Lower leg skin (tissue), 3 donors: ENCODE results near the gene PTHLH.

Experiments used
- CTCF ChIP-seq, 3 donors: fragments of 450-650 bp; IDR thresholded peaks; one replicate each; pipeline ENCODE4 v1.5.1; 2016; ENCODE audit warnings: antibody characterized with exemption in 3 of 3, mild to moderate bottlenecking in 3 of 3, moderate library complexity in 2 of 3
- POLR2A ChIP-seq, 2 donors: fragments of 450-650 bp; IDR thresholded peaks; one replicate each; pipeline ENCODE4 v1.6.1; 2016 to 2017; ENCODE audit warnings: antibody characterized with exemption in 2 of 2, mild to moderate bottlenecking in 1 of 2, moderate library complexity in 1 of 2

GRCh38 chr12:27958675-27959074 is 13.9 kb downstream of the PTHLH start:
- TF ChIP-seq CTCF (IDR thresholded peaks at IDR 0.05), result no peak
- TF ChIP-seq POLR2A (IDR thresholded peaks at IDR 0.05), result no peak
